ENCODE data around the gene KATNAL2.
A peak's percentile ranks its signal among the peaks of the same experiment; 100 is the strongest.

KATNAL2 gene

GRCh38 chr18:47036298-47036874, 119.0 kb downstream of the KATNAL2 start:
- no peak for DNase-seq

- no peak for DNase-seq
Observed at GRCh38 chr18:47036927-47037578, 119.7 kb downstream of the KATNAL2 start.

GRCh38 chr18:47040982-47041381, 123.6 kb downstream of the KATNAL2 start:
- DNase-seq: no peak

- DNase-seq: peak; percentile 1
Observed at GRCh38 chr18:47050468-47050867, 133.1 kb downstream of the KATNAL2 start.

GRCh38 chr18:47054369-47054768, 137.0 kb downstream of the KATNAL2 start:
- no peak for DNase-seq

- DNase-seq: no peak
Observed at GRCh38 chr18:47062471-47062870, 145.1 kb downstream of the KATNAL2 start.

GRCh38 chr18:47063096-47063495, 145.7 kb downstream of the KATNAL2 start:
- DNase-seq: no peak

GRCh38 chr18:47067648-47068047, 150.2 kb downstream of the KATNAL2 start:
- no peak for DNase-seq

GRCh38 chr18:47075098-47075883, 157.9 kb downstream of the KATNAL2 start:
- no peak for DNase-seq

- DNase-seq: no peak
Observed at GRCh38 chr18:47077111-47077510, 159.7 kb downstream of the KATNAL2 start.

- DNase-seq: no peak
Observed at GRCh38 chr18:47080872-47081271, 163.5 kb downstream of the KATNAL2 start.

DNA sequence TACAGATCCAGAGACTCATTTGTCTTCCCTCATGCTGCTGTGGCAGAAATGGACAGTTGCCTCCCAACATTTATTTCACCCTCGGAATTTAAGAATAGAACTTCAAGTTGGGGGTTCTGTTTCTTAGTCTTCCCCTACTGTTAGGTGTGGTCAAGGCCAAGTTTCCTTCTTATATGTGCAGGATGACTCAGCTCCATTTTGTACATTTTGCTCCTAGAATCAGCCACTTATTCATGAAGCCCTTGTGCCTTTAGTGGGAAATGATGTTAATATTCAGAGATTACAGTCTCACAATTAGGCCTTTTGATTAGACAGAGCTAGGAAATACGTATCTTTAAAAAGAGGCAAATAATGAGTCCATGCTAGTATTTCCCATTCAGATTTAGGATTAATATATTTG, 164.2 kb downstream of the KATNAL2 start:
- no peak for DNase-seq

GRCh38 chr18:47087676-47088075, 170.3 kb downstream of the KATNAL2 start:
- no peak for DNase-seq

- DNase-seq: no peak
Observed at GRCh38 chr18:47095810-47096209, 178.4 kb downstream of the KATNAL2 start.

GRCh38 chr18:47100212-47100831, 182.9 kb downstream of the KATNAL2 start:
- DNase-seq: peak; percentile 19

- no peak for DNase-seq
Observed at GRCh38 chr18:47108373-47108772, 191.0 kb downstream of the KATNAL2 start.

DNA sequence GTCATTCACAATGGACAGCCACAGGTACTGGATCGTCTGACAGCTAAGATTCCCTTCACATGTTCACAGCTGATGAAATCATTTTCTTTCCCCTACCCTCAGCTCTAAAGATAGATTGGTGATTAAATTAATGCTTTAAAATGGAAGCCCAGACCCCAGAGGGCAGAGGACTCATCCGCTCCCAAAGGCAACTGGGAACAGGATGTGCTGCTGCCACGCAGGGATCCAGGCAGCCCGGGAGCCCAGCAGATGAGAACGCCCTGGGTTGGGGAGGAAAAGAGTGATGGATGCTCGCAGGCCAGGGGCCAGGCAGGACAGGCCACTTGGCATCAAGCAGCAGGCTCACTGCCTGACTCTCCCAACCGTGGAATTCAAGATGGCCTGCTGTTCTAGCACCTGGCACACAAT, 191.6 kb downstream of the KATNAL2 start:
- no peak for DNase-seq

GRCh38 chr18:47109720-47110119, 192.3 kb downstream of the KATNAL2 start:
- no peak for DNase-seq

GRCh38 chr18:47110492-47111274, 193.3 kb downstream of the KATNAL2 start:
- DNase-seq: no peak

GRCh38 chr18:47113796-47114540, 196.6 kb downstream of the KATNAL2 start:
- DNase-seq: no peak

DNA sequence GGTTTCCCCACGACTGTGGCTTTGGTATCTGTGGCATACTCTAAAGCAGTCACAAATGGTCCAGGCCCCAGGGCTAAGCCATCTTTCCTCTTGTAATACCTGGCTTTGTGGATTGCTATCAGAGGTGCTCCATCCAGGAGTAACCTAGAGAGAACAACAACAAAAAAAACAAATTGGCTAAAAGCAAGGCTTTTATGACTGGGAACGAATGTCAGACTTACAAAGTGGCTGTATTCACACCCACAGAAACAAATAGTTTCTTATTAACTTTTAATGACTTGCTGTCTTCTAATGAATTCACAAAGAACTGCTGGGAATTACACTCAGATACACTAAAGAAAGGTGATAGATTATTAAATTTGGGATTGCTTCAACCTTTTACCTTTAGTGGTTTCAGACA, 197.8 kb downstream of the KATNAL2 start:
- no peak for DNase-seq

- no peak for DNase-seq
Observed at GRCh38 chr18:47118981-47119380, 201.6 kb downstream of the KATNAL2 start.

All from SHP77 treated with DMSO at 0.1 percent for 48 hours (cell line).